PFSK-1 (cell line): ENCODE data around the gene DEFB115. TPM values are rescaled to one million over a fixed set of nuclear protein-coding genes. Genes with fewer than 3 reads are reported as not detected.

Experiments used
- FOXP2 ChIP-seq: optimal IDR thresholded peaks from 2 replicates; pipeline ENCODE3; 2011; ENCODE audit warnings: borderline replicate concordance, control low read depth, inconsistent platforms; ENCODE audit not compliant: insufficient read depth; ENCODE audit errors: extremely low read length, extremely low read depth
- POLR2AphosphoS5 ChIP-seq: IDR thresholded peaks from 2 replicates; pipeline ENCODE4 v1.6.1; 2012; ENCODE audit warnings: low read depth, mild to moderate bottlenecking, control low read depth, low read length, moderate library complexity
- SIN3A ChIP-seq: IDR thresholded peaks from 2 replicates; pipeline ENCODE4 v1.6.1; 2012; ENCODE audit warnings: mild to moderate bottlenecking, low read length, moderate library complexity, borderline replicate concordance; ENCODE audit not compliant: insufficient read depth
- TAF1 ChIP-seq: IDR thresholded peaks from 2 replicates; pipeline ENCODE4 v1.6.1; 2012; ENCODE audit warnings: low read length, control low read depth, borderline replicate concordance; ENCODE audit not compliant: insufficient read depth
- polyA plus RNA-seq: library from polyadenylated mRNA; unstranded; fragments of >200 nt; gene quantifications from one replicate; pipeline ENCODE4 v1.2.1, GENCODE V29; 2012; ENCODE audit warnings: low read depth, missing spikeins; ENCODE audit not compliant: insufficient read length
- TF ChIP-seq, protein P1 (sequence below), 2 experiments: IDR thresholded peaks; 2 replicates each; pipeline versions ENCODE4 v1.6.1 to v1.8.0; 2011 to 2012; ENCODE audit warnings: low read depth in 2 of 2, low read length in 2 of 2, control low read depth in 1 of 2, inconsistent platforms in 1 of 2, mild to moderate bottlenecking in 1 of 2, moderate library complexity in 1 of 2; ENCODE audit not compliant: insufficient read depth in 1 of 2

DEFB115 gene, protein sequence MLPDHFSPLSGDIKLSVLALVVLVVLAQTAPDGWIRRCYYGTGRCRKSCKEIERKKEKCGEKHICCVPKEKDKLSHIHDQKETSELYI
- not detected for polyA plus RNA-seq

DNA sequence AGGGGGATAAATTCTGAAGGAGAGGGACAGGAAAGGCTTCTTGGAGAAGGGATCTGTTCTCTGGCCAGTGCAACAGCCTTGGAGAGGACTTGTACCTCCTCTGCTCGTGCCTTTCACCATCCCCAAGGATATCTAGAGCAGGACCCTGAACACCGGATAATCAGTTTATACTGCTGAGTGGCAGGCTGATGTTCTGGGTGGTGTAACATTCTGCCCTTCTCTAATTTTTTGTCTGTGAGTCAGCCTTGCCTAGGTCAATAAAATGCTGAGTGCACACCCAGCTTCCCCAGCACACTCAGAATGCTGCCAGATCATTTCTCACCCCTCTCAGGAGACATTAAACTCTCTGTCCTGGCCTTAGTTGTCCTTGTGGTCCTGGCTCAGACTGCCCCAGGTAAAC, at the start of gene DEFB115:
TSS of gene DEFB115 (plus strand) at position 301 of the 400 bp plus-strand sequence. CDS start at position 301, 0 bp downstream.
- no peak for TF ChIP-seq TAF1
- TF ChIP-seq POLR2AphosphoS5, result no peak
- TF ChIP-seq SIN3A, result no peak
- TF ChIP-seq FOXP2, result no peak
- TF ChIP-seq, protein P1, sequence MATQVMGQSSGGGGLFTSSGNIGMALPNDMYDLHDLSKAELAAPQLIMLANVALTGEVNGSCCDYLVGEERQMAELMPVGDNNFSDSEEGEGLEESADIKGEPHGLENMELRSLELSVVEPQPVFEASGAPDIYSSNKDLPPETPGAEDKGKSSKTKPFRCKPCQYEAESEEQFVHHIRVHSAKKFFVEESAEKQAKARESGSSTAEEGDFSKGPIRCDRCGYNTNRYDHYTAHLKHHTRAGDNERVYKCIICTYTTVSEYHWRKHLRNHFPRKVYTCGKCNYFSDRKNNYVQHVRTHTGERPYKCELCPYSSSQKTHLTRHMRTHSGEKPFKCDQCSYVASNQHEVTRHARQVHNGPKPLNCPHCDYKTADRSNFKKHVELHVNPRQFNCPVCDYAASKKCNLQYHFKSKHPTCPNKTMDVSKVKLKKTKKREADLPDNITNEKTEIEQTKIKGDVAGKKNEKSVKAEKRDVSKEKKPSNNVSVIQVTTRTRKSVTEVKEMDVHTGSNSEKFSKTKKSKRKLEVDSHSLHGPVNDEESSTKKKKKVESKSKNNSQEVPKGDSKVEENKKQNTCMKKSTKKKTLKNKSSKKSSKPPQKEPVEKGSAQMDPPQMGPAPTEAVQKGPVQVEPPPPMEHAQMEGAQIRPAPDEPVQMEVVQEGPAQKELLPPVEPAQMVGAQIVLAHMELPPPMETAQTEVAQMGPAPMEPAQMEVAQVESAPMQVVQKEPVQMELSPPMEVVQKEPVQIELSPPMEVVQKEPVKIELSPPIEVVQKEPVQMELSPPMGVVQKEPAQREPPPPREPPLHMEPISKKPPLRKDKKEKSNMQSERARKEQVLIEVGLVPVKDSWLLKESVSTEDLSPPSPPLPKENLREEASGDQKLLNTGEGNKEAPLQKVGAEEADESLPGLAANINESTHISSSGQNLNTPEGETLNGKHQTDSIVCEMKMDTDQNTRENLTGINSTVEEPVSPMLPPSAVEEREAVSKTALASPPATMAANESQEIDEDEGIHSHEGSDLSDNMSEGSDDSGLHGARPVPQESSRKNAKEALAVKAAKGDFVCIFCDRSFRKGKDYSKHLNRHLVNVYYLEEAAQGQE (IDR thresholded peaks at IDR 0.05; ENCODE audit: insufficient read depth in 1 of 2, low read depth in 2 of 2, low read length in 2 of 2), result no peak

DNA sequence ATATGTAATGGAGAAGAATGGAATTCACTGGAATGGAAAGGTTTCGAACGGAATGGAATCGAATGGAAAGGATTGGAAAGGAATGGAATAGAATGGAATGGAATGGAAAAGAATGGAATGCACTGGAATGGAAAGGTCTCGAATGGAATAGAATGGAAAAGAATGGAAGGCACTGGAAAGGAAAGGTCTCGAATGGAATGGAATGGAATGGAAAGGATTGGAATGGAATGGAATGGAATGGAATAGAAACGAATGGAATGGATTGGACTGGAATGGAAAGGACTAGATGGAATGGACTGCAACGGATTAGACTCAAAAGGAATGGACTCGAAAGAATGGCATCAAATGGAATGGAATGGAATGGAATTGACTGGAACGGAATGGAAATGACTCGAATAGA, 20.5 kb upstream of the DEFB115 start:
- TF ChIP-seq FOXP2 (no peak), SIN3A (no peak)

DNA sequence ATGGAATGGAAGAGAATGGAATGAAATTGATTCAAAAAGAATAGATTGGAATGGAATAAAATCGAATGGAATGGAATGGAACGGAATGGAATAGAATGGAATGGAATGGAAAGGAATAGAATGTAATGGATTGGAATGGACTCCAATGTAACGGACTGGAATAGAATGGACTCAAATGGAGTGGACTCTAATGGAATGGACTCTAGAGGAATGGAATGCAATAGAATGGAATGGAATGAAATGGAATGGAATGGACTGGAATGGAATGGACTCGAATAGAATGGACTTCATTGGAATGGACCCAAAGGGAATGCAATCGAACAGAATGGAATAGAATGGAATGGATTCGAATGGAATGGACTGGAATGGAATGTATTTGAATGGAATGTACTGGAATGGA, 19.7 kb upstream of the DEFB115 start:
- TF ChIP-seq TAF1 (no peak), POLR2AphosphoS5 (no peak), FOXP2 (no peak), SIN3A (no peak)
- TF ChIP-seq, protein P1 (IDR thresholded peaks at IDR 0.05; ENCODE audit: insufficient read depth in 1 of 2, low read depth in 2 of 2, low read length in 2 of 2), result no peak

DNA sequence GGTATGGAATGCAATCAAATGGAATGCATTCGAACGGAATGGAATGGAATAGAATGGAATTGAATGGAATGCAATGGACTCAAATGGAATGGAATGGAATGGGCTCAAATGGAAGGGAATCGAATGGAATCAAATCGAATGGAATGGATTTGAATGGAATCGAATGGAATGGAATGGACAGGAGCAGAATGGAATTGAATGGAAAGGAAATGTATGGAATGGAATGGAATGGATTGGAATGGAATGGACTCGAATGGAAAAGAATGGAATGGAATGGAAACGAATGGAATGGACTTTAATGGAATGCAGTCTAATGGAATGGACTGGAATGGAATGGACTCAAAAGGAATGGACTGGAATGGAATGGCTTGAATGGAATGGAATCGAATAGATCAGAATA, 18.3 kb upstream of the DEFB115 start:
- TF ChIP-seq, protein P1 (IDR thresholded peaks at IDR 0.05; ENCODE audit: insufficient read depth in 1 of 2, low read depth in 2 of 2, low read length in 2 of 2), result no peak
- no peak for TF ChIP-seq FOXP2
- no peak for TF ChIP-seq POLR2AphosphoS5
- TF ChIP-seq TAF1, result no peak
- no peak for TF ChIP-seq SIN3A

DNA sequence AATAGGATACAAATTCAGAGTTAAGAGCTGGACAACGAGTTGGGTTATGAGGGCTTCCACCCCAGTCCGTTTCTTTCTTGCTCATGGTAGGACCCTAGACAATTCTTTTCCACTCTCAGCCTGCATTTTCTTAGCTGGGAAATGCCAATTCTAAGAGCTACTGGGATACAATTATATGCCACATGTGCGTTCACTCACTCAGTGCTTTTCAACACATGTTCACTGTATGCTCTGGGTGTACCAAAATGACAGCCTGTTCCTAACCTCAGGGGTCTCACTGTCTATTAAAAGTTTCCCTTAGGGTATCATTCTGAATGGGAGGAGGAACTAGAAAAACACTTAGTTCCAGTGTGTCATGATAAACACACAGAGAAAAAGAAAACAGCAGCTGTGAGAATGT, 505 bp upstream of the DEFB115 start:
- TF ChIP-seq SIN3A (no peak), TAF1 (no peak), POLR2AphosphoS5 (no peak), FOXP2 (no peak)
- TF ChIP-seq, protein P1 (IDR thresholded peaks at IDR 0.05; ENCODE audit: insufficient read depth in 1 of 2, low read depth in 2 of 2, low read length in 2 of 2), result no peak
